Smooth muscle cell of the pulmonary artery (primary cell): ENCODE measurements around the gene KBTBD8. TPM values are rescaled to one million over a fixed set of nuclear protein-coding genes. Genes with fewer than 3 reads are reported as not detected.

Experiments
- total RNA-seq: library from RNA; depleted of rRNA; stranded (reverse); fragments of >200 nt; gene quantifications from 2 replicates; pipeline ENCODE4 v1.2.3, GENCODE V29; 2014

KBTBD8 gene, protein sequence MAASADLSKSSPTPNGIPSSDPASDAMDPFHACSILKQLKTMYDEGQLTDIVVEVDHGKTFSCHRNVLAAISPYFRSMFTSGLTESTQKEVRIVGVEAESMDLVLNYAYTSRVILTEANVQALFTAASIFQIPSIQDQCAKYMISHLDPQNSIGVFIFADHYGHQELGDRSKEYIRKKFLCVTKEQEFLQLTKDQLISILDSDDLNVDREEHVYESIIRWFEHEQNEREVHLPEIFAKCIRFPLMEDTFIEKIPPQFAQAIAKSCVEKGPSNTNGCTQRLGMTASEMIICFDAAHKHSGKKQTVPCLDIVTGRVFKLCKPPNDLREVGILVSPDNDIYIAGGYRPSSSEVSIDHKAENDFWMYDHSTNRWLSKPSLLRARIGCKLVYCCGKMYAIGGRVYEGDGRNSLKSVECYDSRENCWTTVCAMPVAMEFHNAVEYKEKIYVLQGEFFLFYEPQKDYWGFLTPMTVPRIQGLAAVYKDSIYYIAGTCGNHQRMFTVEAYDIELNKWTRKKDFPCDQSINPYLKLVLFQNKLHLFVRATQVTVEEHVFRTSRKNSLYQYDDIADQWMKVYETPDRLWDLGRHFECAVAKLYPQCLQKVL
- 3.1 and 4.2 TPM in 2 replicates for total RNA-seq

DNA sequence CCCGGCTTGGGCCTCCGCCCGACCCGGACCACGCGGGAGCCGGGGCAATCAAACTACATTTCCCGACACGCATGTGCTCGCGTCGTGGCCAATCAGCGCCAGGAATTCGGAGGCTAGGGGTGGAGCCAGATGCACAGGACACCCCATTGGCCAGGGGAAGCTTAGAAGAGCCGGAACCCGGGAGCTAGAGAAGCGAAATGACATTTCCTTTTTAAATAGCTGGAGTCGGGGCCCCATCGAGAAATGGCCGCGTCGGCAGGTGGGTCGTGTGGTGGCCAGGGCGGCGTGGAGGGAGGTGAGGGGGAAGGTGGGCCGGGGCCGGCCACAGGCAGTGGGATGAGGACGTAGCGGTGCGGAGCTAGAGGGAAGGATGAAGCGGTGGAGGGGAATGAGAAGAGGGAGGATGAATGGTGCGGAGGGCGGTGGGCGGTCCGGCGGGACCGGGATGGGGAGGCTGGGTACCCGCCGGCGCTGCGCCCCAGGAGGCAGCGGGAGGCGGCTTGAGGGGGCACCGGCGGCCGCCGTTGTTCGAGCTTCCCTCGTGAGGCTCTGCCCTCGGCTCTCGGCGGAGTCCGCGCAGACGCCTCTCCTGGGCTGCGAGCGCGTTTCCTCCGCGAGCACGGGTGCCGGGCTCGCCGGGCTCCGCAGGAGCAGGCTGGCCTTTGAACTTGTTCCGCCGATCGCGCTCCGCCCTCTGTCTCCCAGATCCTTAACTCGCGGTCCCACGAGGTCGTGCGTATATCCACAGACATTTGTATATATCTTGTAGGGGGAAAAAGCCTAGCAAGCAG lies at the start of gene KBTBD8:
Gene KBTBD8, plus strand, starts transcription at position 195 of the 791 bp plus-strand sequence. Its CDS starts 49 bp downstream, at position 244.

